Measurements from ENCODE around the gene DTD1.

Gene DTD1

DNA sequence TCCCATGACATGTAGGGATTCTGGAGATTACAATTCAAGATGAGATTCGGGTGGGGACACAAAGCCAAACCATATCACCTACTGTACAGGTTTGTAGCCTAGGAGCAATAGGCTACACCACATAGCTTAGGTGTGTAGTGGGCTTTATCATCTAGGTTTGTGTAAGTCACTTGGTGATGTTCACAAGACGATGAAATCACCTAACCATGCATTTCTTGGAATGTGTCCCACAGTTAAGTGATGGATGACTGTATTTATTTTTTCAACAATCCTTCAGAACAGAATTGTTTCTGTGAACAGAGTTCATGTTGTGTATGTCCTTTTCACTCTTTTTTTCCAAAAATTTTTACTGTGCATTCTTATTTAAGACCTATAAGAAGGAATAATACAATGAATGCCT, 76.1 kb downstream of the DTD1 start:
- peak; percentile 35 for DNase-seq

DNA sequence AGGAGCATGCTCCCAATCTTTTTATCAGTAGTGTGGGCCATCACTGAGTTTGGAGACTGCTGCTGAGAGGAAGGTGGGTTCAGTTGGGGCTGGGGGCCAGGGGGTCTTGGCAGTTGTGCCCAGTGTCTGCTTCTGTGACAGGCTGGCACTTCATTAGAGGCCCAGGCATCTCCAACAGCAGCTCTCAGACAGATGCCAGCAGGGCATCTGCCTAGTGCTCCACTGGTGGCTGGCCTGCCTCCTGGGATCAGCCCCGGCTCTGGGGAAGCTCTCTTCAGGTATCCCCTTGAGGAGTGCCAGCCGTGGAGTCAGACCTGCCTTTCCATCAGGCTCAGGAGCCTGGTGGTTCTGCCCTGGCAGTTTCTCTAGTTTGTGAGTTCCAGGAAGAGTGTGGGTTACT, 77.3 kb downstream of the DTD1 start:
- DNase-seq: no peak

DNA sequence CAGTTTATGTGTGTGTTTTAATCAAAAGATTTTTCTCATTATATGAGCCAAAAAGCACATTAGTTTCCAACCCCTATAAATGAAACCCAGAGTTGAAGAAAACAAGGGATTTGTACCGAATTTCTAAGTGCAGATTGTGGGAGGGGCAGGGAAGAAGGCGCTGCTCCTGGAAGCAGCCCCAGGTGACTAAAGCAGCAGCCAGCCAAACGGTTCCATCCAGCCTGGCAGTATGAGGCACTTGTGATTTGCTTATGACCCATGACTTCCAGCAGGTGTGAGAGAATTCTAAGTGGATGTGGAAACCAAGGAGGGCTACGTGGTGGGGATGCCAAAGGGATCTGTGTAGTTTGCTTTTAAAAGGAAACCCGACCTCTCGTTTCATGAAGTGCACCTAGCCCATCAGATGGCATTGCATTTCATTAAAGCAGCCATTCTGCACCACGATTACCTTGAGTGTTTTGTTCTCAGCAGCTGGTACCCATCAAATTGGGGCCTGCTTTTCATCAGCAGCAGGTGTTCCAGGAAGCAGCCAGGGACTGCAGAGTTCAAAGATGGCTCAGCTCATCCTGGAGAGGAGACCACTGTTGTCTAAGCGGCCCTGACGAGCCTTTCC, 79.1 kb downstream of the DTD1 start:
- DNase-seq: no peak

- DNase-seq: peak; percentile 44
Observed at GRCh38 chr20:18669241-18670019, 81.6 kb downstream of the DTD1 start.

DNA sequence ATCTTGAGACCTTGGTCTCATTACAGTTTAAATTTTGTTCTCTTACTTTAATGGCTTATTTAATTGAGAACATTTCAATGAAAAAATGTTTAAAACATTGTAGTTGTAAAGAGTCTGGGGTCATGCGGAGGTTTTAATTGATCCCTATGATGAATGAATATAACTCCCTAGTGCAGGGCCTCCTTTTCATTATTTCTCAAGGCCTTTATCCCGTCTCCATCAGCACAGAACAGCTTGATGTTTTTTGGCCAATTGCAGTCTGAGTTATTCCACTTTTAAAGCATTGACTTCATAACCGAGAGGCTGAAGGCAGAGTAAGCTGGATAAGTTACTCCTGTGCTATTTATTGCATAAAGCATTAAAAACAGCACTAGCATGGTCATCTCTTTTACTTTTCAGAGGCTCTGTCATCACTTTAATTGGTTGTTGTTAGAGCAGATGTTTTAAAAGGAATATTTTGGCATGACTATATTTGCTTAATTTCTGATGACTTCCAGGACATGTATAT, 83.4 kb downstream of the DTD1 start:
- no peak for DNase-seq

DNA sequence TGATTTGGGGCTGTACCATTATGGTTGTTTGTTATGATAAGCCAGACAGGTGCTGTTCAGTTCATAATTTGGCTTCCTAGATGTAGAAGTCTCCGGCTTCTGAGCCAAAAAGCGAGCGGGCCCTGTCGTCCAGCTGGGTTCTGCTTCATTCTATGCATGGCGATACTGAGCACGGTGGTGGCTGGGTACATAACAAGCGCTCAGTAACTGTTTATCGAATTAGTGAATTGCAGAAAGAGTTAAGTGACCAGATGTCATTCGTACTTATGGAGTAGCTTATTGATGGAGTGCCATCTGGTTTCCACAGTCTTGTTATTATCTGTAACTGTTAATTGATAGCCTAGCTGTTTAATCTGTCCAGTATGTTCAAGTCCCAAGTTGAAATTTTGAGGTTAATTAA, 85.0 kb downstream of the DTD1 start:
- no peak for DNase-seq

DNA sequence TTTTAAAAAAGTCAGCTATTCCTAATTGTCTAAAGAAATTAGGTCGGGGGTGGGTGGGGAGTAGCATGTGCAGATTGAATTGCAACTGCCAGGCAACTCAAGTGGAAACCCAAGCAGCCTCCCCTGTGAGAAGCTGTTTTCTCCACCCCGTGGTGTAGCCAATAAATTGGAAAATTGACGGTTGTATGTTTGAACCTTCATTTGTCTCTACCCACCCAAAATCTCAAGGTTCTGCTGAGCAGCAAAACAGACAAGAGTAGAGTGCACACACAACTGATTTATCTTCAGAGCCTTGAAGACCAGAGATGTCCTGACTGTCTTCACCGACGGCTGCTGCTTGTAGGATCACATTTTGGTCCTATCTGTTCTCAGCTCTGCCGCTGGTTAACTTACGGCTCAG, 88.5 kb downstream of the DTD1 start:
- no peak for DNase-seq

DNA sequence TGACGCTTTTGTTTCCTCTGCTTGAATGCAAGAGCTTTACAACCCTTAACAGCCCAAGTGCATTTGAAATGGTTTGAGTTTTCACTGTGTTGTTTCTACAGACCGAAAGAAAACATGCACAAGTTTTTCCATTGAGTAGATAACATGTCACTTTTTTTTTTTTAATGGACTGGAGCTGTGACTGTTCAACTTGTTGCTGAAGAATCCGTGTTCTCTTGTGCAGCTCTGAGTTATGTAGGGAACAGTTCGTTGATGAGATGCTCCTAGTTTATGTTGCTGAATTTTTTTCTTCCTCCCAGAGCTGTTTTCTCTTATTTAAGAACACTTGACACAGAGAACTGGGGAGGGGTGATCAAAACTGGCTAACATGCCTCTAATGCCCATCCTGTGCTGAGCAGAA, 89.3 kb downstream of the DTD1 start:
- no peak for DNase-seq

DNA sequence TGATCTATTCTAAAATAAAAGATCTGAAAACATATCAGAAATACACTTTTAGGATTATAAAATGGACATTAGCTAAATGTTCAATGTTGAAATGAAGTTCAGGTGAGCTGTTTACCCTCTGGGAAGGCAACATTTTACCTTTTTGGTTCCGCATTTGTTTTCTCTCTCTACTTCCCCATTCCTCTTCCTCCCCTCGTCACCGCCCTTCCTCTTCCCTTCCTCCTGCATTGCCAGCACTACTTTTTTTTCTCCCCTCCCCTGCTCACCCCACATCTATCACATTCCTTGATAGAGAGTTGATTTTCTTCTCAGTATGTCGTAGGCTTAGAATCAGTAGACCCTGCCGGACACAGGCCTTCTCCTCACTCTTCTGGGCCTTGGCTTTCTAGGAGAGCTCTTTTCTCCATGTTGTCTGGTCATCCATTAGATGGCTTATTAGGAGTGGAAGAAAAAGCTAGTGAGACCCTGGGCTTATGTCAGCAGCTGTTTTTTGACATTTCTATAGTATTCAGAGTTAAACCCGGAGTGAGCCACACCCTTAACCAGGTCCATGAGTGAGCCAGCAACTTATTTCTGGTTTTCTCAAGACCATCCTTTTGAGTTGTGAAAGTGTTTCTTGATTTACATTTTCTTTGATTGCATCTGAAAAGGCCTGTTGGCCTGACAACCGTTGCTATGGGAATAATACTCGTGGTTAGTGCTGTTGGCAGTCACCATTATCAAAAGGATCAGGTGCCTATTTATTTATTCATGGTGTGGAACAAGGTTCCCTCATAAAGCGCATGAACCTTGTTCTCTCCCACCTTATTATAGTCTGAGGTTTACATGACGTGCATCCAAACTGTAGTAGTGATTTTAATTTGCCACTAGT, 90.9 kb downstream of the DTD1 start:
- no peak for DNase-seq

DNA sequence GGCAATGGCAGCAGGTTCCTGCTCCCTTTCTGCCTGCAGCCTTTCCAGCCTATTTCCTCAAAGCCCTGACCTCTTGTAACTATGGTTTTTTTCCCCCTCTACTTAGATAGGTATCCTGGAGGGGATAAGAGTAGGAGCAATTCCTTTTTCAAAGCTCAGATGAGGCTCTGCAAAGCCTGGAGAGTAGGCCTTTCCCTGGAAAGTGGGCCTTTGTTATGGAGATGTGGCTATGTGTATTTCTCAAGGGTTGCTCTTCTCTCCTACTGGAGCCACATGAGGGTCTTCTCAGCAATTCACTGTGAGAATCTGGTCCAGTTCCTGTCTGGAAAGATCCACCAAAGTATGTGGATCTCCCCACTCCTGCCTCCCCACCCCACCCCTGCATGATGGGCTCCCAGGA, 96.0 kb downstream of the DTD1 start:
- no peak for DNase-seq

- no peak for DNase-seq
Observed at GRCh38 chr20:18684775-18685174, 96.9 kb downstream of the DTD1 start.

GRCh38 chr20:18685406-18685805, 97.6 kb downstream of the DTD1 start:
- no peak for DNase-seq

DNA sequence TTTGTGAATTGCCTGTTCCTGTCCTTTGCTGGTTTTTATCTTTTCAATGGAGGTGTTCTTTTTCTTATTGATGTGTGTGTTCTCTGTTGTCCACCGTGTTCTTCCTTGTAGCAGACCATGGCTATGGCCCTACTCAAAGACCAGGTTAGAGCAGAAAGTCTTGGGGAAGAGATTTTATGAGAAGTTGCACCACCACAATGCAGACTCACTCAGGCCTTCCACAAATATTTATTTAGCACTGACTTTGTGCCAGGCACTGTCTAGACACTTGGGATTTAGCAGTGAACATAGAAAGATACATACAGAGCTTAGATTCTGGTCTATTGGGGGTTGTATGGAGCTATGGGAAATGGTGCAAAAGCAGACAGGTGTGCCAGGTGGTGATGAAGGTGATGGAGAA, 98.8 kb downstream of the DTD1 start:
- DNase-seq: no peak

GRCh38 chr20:18688676-18689075, 100.8 kb downstream of the DTD1 start:
- no peak for DNase-seq

DNA sequence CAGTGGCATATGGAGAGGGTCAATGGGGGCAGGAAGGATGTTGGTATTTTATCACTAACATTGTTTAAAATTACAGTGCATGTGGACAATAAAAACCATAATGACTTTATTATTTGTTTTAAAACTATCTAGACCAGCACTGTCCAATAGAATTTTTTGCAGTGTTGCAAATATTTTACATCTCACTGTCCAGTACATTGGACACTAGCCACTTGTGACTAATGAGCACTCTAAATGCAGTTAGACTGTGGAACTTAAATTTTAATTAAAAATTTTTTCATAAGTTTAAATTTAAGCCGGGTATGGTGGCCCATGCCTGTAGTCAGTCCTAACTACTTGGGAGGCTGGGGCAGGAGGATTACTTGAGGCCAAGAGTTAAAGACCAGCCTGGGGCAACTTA, 101.7 kb downstream of the DTD1 start:
- DNase-seq: no peak

GRCh38 chr20:18692447-18692846, 104.6 kb downstream of the DTD1 start:
- DNase-seq: peak; percentile 27

GRCh38 chr20:18694071-18694470, 106.2 kb downstream of the DTD1 start:
- DNase-seq: no peak

GRCh38 chr20:18695175-18695574, 107.3 kb downstream of the DTD1 start:
- no peak for DNase-seq

DNA sequence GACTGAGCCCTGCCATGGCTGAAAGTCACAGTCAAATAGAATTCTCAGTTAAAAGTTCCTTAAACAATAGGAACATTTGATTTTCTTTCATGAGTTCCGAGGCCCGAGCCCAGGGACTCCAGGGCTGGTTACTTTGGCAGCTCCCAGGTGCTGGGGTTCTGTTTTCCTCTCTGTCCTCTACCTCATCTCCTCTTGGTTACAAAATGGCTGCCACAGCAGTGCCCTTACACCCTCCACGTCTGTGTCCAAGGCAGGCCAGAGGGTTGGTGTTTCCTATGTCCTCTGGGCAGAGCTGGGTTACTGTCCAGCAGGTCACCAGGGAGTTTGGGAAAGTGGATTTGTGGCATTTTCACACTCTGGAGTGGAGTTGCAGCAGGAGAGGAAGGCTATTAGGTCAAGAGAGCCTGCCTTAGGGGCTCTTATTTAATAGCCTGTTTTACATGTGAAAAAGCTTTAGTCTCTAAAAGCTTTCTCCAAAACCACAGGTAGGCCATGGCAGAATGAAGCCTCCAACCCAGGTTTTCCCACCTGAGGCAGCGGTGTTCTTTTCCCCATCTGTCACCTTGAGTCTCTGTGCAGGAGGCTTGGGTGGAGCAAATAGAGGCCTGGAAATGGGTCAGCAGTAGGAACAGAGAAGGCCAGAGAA, 111.0 kb downstream of the DTD1 start:
- no peak for DNase-seq

DNA sequence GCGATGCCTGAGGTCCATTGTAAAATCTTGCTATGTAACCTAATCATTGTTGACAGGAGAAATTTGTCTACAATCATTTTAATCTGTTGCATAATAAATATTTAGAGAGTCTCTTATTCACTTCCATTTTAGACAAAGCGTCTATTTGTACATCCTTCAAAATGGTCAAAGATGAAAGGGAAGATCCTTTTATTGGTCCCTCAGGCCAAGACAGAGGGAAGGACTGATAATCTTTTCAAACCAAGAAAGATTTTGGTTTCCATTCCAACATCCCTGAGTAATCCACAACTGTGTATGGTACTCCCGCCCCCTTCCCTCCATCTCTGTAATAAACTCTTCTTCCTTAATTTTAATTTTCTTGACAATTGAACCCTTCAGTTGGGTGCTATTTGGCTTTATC, 114.1 kb downstream of the DTD1 start:
- no peak for DNase-seq

DNA sequence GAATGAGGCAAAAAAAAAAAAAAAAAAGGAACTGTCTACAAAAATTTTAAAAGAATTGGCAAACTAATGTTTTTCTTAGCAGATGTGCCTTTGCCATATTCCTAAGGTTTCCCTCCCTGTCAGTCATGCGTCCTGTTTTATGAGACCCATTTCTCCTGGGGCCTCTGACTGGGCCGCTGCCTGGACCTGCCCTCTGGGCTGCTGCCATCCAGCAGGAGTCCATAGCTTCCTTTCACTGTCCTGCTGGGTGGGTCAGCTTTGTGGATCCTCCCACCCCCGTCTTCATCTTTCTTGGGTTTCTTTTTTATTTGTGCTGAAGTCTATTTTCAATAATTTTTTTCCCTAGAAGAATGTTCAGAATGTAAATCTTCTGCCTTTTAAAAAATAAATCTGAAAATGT, 114.9 kb downstream of the DTD1 start:
- DNase-seq: peak; percentile 44

DNA sequence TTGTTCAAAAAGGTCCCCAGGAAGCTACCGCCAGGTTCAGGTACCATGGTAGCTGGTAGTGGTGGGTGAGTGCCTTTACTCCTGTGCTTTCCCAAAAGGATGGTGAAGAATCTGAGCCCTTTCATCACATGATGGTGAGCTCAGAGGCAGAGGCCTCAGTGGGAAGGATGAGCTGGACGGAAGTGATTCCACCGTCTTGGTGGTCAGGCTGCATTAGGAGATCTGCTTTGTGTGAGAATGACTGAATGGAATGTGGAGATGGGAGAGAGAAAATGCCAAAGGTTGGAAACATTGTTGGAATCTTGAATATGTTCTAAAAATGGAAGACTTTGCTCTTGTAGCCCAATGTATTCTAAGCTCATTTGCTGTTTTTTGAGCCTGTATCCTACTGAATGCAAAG, 117.6 kb downstream of the DTD1 start:
- DNase-seq: peak; percentile 95

DNA sequence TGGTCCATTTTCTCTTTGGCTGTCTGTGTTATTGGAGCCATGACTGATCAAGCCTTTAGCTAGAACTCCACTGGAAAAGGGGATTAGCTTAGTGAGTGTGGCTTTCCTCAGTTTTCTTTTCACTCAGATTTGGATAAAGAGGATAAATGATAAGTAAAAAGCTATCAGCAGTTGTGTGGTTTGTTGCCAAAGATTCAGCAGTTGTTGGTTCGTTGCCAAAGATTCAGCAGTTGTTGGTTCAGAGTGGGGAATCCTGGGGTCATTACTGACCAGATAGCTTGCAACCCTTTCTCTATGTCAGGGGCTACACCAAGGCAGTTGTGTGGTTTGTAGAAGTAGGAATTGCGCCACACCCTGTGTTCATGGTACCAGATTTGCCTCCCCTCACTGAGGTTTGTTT, 118.1 kb downstream of the DTD1 start:
- peak; percentile 45 for DNase-seq
